Hematopoietic multipotent progenitor cell treated with erythropoietin and hydrocortisone succinate and interleukin-3 and kit ligand, for 8 days (in vitro differentiated cells): ENCODE measurements around the gene GLDC.
"Not testable (repeated sequence)": the region's sequence is repeated elsewhere in the genome, so short reads cannot be mapped to it uniquely, and the experiment has no call there.

Source experiments
- DNase-seq: peaks from one replicate; pipeline ENCODE4 v3.0.0-alpha.2; 2015

The GLDC gene

GRCh38 chr9:6564360-6564759 lies 81.2 kb downstream of the GLDC start:
- no peak for DNase-seq

- no peak for DNase-seq
Measured at GRCh38 chr9:6562871-6563430, 82.6 kb downstream of the GLDC start.

DNA sequence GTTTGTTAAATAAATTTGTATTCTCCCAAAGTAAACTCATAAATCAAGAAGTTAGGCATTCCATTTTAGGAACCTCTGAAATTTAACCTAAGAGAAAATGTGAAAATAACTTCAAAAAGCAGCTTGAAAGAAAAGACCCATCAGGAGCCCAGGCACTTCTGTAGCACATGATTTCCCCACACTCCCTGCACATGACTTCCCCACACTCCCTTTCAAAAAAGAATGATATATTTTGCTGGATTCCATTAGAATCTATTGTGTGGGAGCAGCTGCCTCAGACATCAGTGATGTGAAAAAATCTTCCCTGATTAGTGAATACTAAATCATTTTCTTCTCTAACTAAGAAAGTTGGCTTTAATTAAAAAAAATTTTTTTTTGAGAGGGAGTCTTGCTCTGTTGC lies 83.3 kb downstream of the GLDC start:
- DNase-seq = no peak

- no peak for DNase-seq
Measured at GRCh38 chr9:6557883-6558616, 87.5 kb downstream of the GLDC start.

DNA sequence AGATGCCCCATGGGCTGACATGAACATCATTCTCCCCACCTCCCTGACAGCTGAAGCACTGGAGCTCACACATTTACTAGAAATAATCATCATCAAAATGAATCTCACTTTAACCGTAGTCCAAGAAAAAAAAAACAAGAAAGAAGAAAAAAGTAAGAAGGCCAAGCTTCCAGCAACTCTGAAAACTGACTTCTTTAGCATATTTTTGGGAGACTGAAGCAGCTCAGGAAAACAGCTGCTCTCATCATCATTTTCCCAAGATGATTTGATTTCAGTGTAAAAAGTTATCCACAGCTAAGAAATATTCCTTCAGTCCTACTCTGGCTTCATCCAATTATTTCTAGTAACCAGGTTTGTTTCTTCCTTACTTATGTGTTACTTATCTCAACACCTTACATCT lies 91.7 kb downstream of the GLDC start:
- DNase-seq = no peak

GRCh38 chr9:6552498-6553121 lies 92.9 kb downstream of the GLDC start:
- DNase-seq = no peak

GRCh38 chr9:6552033-6552432 lies 93.5 kb downstream of the GLDC start:
- no peak for DNase-seq

DNA sequence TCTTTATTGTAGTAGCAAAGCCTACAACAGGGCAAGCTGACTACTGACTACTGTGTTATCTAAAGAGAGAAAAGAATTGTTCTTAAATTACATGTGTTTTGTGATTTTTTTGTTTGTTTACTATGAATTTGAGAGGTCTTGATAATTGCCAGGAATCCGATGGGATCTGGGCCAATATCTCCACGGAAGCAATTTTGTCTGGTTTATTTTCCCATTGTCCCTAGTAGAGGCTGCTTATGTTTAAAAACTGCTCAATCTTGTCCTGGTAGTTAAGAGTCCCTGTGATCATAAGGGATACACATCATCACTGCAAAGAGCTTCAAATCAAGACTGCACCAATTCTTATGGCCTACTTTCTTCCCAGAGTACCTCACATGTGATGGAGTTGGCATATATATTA lies 94.4 kb downstream of the GLDC start:
- no peak for DNase-seq

DNA sequence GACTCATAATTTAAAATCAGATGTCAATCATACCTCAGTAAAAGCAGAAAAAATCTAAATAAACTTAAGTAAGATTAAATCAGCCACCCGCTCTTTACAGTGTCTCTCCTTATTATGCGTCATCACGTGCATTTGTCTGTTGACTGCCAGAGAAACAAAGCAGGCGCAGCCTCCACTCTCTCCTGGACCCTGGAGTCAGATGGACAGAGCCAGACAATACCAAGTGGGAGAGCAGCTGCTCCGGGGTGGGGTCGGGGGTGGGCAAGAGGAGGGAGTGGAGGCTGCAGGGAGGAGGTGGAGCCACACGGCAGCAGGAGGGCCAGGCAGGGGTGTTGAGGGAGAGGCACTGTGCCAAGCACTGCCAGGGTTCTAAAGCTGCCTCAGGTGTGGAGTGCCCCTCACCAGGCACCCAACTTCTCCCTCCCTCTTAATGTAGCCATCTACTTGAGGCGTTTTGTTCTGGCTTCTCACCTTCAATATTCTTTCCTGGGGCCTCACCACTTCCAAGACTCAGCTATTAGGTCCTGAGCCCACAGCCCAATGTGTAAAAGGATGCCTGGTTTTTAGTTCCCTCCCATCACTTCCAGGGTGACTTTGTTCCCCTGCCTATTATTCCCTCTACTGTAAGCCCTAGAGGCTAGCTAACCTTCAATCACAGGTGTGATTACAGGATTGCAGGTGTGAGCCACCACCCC lies 96.3 kb downstream of the GLDC start:
- no peak for DNase-seq

- DNase-seq = no peak
Measured at GRCh38 chr9:6545017-6545691, 100.4 kb downstream of the GLDC start.

DNA sequence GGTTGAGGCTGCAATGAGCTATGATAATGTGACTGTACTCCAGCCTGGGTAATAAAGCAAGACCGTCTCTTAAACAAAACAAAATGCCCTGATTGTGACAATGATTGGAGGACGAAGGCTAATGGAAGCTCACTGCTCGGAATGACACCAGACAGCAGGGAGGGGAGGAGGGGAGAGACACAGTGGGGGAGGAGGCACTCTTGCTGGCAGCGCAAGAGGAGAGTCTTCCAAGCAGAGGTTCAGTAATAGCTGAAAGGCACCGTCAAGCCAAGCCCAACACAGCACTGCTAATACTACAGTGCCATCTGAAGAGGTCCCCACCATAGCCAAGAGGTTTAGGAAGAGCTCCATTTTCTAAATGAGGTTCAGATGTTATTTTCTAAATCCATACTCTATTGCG lies 102.3 kb downstream of the GLDC start:
- DNase-seq = no peak

DNA sequence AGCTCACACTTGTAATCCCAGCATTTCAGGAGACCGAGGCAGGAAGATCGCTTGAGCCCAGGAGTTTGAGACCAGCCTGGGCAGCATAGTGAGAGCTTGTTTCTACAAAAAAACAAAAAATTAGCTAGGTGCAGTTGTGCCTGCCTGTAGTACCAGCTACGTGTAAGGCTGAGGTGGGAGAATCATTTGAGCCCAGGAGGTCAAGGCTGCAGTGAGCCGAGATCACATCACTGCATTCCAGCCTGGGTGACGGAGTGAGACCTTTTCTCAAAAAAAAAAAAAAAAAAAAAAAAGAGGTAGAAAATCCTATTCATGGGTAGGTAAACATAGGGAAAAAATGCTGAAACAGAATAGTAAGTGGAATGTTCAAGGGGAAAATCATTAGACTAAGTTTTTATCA lies 102.9 kb downstream of the GLDC start:
- not testable (repeated sequence) for DNase-seq

GRCh38 chr9:6538666-6539071 lies 106.9 kb downstream of the GLDC start:
- DNase-seq = no peak

GRCh38 chr9:6535594-6535993 lies 109.9 kb downstream of the GLDC start:
- DNase-seq = no peak

- DNase-seq = no peak
Measured at GRCh38 chr9:6525326-6526045, 120.0 kb downstream of the GLDC start.

- no peak for DNase-seq
Measured at GRCh38 chr9:6522263-6522662, 123.3 kb downstream of the GLDC start.

GRCh38 chr9:6512085-6512657 lies 133.4 kb downstream of the GLDC start:
- no peak for DNase-seq

- DNase-seq = no peak
Measured at GRCh38 chr9:6506571-6506970, 139.0 kb downstream of the GLDC start.

DNA sequence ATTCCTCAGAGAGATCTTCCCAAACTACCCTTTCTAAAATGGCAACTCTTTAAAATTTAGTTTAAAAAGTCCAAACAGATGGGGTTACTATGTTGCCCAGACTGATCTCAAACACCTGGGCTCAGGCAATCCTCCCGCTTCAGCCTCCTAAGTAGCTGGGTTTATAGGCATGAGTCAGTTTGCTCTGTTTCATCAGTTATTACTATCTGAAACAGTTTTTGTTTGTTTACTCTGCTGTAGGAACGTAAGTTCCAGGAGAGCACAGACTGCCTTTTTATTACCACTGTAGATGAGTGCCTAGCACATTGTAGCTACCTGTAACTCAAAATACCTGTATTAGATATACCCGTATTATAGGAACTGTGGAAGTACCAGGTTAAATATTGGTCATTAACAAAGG lies 143.1 kb downstream of the GLDC start:
- DNase-seq = no peak

GRCh38 chr9:6501526-6502210 lies 143.9 kb downstream of the GLDC start:
- DNase-seq = no peak

DNA sequence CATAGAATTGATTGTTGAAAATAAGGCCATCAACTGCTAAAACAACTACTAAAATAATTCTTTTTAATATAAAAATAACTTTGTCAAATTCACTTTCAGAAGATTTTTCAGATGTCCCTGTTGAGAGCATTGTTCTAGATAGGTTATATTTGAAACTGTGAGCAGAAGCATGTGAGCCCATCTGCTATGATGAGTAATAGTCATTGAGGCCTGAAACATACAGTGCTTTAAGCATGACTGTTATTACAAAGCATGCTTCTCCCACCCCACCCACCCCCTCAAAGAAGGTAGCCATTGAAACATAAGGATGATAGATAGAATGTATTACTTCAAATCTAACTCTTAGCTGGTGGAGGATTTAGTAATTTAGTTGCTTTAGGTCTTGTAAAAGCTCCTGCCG lies 146.5 kb downstream of the GLDC start:
- no peak for DNase-seq

GRCh38 chr9:6495466-6495865 lies 150.1 kb downstream of the GLDC start:
- no peak for DNase-seq
